Limb (tissue), 2 donors: Measurements from ENCODE around the gene RNLS.

ENCODE experiments used
- DNase-seq, 2 donors: peaks; one replicate each; pipeline ENCODE4 v3.0.0-alpha.2; 2016; ENCODE audit errors: extremely low spot score in 2 of 2

RNLS gene

GRCh38 chr10:88236121-88236743 is 346.9 kb downstream of the RNLS start:
- no peak for DNase-seq

- no peak for DNase-seq
These were observed 348.8 kb downstream of the RNLS start for GRCh38 chr10:88234297-88234696.

GRCh38 chr10:88233870-88234269 is 349.2 kb downstream of the RNLS start:
- no peak for DNase-seq

- no peak for DNase-seq
These were observed 350.1 kb downstream of the RNLS start for GRCh38 chr10:88232983-88233543.

GRCh38 chr10:88232029-88232895 is 350.9 kb downstream of the RNLS start:
- peak; percentile 48 to 67 for DNase-seq

- DNase-seq = no peak
These were observed 352.9 kb downstream of the RNLS start for GRCh38 chr10:88230251-88230650.

- no peak for DNase-seq
These were observed 355.0 kb downstream of the RNLS start for GRCh38 chr10:88228130-88228529.

- peak in 1 of 2 donors; percentile 49 for DNase-seq
These were observed 355.6 kb downstream of the RNLS start for GRCh38 chr10:88227342-88228018.

- no peak for DNase-seq
These were observed 356.2 kb downstream of the RNLS start for GRCh38 chr10:88226891-88227290.

GRCh38 chr10:88226071-88226659 is 357.0 kb downstream of the RNLS start:
- no peak for DNase-seq
